Measurements from ENCODE around the gene ASPG.

Gene ASPG

DNA sequence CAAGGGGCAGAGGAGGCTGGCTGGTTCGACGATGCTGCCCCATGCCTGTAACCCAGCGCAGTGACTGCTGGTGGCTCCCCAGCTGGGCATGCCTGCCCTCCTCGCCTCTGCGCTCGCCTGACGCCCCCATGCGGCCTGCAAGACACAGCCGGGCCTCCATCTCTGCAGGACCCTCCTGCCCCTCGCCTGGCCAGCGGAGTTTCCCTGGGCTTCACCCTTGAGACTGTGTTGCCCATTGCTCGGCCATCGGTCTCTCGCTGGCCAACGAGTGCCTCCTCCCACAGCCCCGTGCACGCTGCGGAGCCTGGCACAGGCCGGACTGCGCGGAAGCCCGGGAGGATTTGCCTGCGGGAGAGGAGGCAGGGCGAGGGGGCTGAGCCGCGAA is 17.6 kb downstream of the ASPG start:
- TF ChIP-seq CTCF (IDR thresholded peaks at IDR 0.05; ENCODE audit: insufficient read depth, low read length, poor library complexity, severe bottlenecking), result peak; percentile 22
- Histone ChIP-seq H3K36me3 (ENCODE audit: control insufficient read depth, insufficient read depth, low read length) (no peaks in the 10 kb centered on the region), H3K27me3 (replicated peaks; ENCODE audit: control insufficient read depth, insufficient read depth, low read length) (no peaks in the 10 kb centered on the region), H3K4me3 (replicated peaks; ENCODE audit: low read depth, low read length) (no peak overlapping the region)
- no peak for DNase-seq (ENCODE audit: extremely low read depth, insufficient read length)

- DNase-seq (ENCODE audit: extremely low read depth, insufficient read length), result no peak
- Histone ChIP-seq H3K36me3 (ENCODE audit: control insufficient read depth, insufficient read depth, low read length) (no peaks in the 10 kb centered on the region), H3K27me3 (replicated peaks; ENCODE audit: control insufficient read depth, insufficient read depth, low read length) (no peaks in the 10 kb centered on the region), H3K4me3 (replicated peaks; ENCODE audit: low read depth, low read length) (no peak overlapping the region)
- no peak for TF ChIP-seq CTCF (IDR thresholded peaks at IDR 0.05; ENCODE audit: insufficient read depth, low read length, poor library complexity, severe bottlenecking)
Measured at GRCh38 chr14:104103446-104104075, 18.1 kb downstream of the ASPG start.

- no peak for TF ChIP-seq CTCF (IDR thresholded peaks at IDR 0.05; ENCODE audit: insufficient read depth, low read length, poor library complexity, severe bottlenecking)
- no peak for DNase-seq (ENCODE audit: extremely low read depth, insufficient read length)
- no peak overlapping the region for H3K4me3 ChIP-seq (replicated peaks; ENCODE audit: low read depth, low read length)
- H3K36me3 ChIP-seq (ENCODE audit: control insufficient read depth, insufficient read depth, low read length), result no peaks in the 10 kb centered on the region
- H3K27me3 ChIP-seq (replicated peaks; ENCODE audit: control insufficient read depth, insufficient read depth, low read length), result no peaks in the 10 kb centered on the region
Measured at GRCh38 chr14:104104076-104104901, 18.8 kb downstream of the ASPG start.

DNA sequence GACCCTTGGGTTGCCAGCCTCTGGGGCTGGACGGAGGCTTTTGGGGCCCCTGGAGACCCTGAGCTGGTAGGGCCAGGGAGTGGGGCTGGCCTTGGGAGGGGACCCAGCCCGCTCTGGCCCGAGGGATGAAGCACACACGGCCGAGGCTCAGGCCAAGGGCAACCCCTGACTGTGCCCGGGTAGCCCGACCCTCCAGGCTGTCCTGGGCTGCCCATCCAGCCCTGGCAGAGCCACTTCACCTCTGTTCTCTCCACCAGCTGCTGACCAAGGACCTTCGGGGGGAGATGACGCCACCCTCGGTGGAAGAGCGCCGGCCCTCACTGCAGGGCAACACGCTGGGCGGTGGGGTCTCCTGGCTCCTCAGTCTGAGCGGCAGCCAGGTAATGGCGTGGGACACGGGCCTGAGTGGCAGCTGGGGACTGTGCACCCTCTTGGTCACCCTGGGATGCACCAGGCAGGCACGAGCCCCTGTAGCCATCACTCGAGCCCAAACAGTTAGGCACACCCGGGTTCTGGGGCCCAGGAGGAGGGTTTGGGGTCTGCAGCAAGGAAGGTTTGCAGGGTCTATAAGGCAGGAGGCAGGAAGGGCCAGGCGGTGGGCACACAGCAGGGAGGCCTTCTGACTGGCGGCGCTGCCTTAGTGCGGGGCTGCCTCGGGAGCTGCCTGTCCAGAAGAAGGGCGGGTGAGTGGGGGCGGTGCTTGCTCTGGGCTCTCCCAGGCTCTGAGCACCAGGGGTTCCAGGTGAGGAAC is 19.7 kb downstream of the ASPG start:
- Histone ChIP-seq H3K36me3 (ENCODE audit: control insufficient read depth, insufficient read depth, low read length) (no peaks in the 10 kb centered on the region), H3K4me3 (replicated peaks; ENCODE audit: low read depth, low read length) (no peak overlapping the region), H3K27me3 (replicated peaks; ENCODE audit: control insufficient read depth, insufficient read depth, low read length) (no peaks in the 10 kb centered on the region)
- no peak for TF ChIP-seq CTCF (IDR thresholded peaks at IDR 0.05; ENCODE audit: insufficient read depth, low read length, poor library complexity, severe bottlenecking)
- DNase-seq (ENCODE audit: extremely low read depth, insufficient read length), result no peak

DNA sequence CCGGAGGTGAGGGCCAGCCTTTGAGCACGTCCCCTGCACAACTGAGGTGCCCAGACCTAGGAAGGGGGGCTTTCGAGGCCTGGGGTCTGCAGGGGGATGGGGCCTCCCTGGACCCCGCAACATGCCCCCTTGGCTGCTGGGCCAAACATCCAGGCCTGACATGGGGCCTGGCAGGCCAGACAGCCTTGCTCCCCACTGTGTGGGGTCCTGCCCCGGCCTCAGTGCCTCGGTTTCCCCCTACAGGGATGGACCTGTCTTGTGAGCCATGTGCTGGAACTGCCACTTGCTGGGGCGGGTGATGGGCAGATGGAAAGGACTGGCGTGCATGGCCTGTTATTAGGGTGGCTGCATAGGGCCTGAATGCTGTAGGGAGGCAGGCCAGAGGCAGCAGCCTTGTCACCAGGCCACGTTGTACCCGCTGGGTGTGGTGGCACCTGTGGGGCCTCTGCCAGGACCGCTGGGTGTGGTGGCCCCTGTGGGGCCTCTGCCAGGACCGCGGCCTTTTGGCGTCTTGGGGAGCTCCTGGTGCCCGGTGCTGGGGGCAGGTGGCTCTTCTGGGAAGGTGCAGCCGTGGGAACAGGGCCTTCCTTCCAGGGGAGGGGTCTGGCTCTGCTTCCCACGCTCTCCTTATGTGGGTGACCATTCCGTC is 20.4 kb downstream of the ASPG start:
- no peaks in the 10 kb centered on the region for H3K27me3 ChIP-seq (replicated peaks; ENCODE audit: control insufficient read depth, insufficient read depth, low read length)
- no peak overlapping the region for H3K4me3 ChIP-seq (replicated peaks; ENCODE audit: low read depth, low read length)
- TF ChIP-seq CTCF (IDR thresholded peaks at IDR 0.05; ENCODE audit: insufficient read depth, low read length, poor library complexity, severe bottlenecking), result no peak
- no peak for DNase-seq (ENCODE audit: extremely low read depth, insufficient read length)
- H3K36me3 ChIP-seq (ENCODE audit: control insufficient read depth, insufficient read depth, low read length), result no peaks in the 10 kb centered on the region
